Keratinocyte (primary cell): ENCODE data around the gene RAB8A. TPM values are rescaled to one million over a fixed set of nuclear protein-coding genes. Genes with fewer than 3 reads are reported as not detected.

ENCODE experiments used
- DNase-seq: peaks from one replicate; pipeline ENCODE4 v3.0.0-alpha.2; 2011; ENCODE audit warnings: low read depth, missing footprints, low spot score
- FAIRE-seq: peaks from 2 replicates; lab custom pipeline; 2011; peaks lifted over from hg19 to GRCh38; lab: Jason Lieb, UNC
- H2AFZ ChIP-seq: 2 replicates; pipeline ENCODE4 v1.6.0; 2012; ENCODE audit warnings: low read length, control low read depth, inconsistent platforms; ENCODE audit not compliant: control insufficient read depth
- H3K27ac ChIP-seq: 2 replicates; pipeline ENCODE4 v1.5.1; 2011; ENCODE audit warnings: low read length; ENCODE audit not compliant: control insufficient read depth, insufficient read depth
- H3K27me3 ChIP-seq: 3 replicates; pipeline ENCODE4 v1.6.0; 2011; ENCODE audit warnings: low read length; ENCODE audit not compliant: control insufficient read depth, insufficient read depth; ENCODE audit errors: extremely low read depth
- H3K36me3 ChIP-seq, 2 experiments: 2 replicates in 1 of 2; 3 replicates in 1 of 2; pipeline ENCODE4 v1.5.1; 2011; ENCODE audit warnings: low read length in 2 of 2, mild to moderate bottlenecking in 1 of 2; ENCODE audit not compliant: control insufficient read depth in 2 of 2, insufficient read depth in 2 of 2; ENCODE audit errors: extremely low read depth in 1 of 2
- H3K4me1 ChIP-seq: 3 replicates; pipeline ENCODE4 v1.5.1; 2011; ENCODE audit warnings: low read length; ENCODE audit not compliant: control insufficient read depth, insufficient read depth; ENCODE audit errors: extremely low read depth
- H3K4me2 ChIP-seq: 3 replicates; pipeline ENCODE4 v1.6.0; 2011; ENCODE audit warnings: low read depth, low read length; ENCODE audit not compliant: control insufficient read depth, insufficient read depth; ENCODE audit errors: extremely low read depth
- H3K4me3 ChIP-seq, 3 experiments: fragments of 200-600 bp in 1 of 3; sonication (generic) in 1 of 3; 2 replicates in 2 of 3; 3 replicates in 1 of 3; pipeline ENCODE4 v1.5.1; 2011 to 2016; ENCODE audit warnings: low read length in 3 of 3, mild to moderate bottlenecking in 3 of 3, control low read depth in 2 of 3, inconsistent platforms in 1 of 3, low read depth in 1 of 3, mixed read lengths in 1 of 3, mixed run types in 1 of 3, moderate library complexity in 1 of 3; ENCODE audit not compliant: control insufficient read depth in 2 of 3, insufficient read depth in 2 of 3; ENCODE audit errors: extremely low read depth in 1 of 3
- H3K79me2 ChIP-seq: 2 replicates; pipeline ENCODE4 v1.6.0; 2012; ENCODE audit warnings: low read length; ENCODE audit not compliant: control insufficient read depth, insufficient read depth
- H3K9ac ChIP-seq: 3 replicates; pipeline ENCODE4 v1.6.0; 2011; ENCODE audit warnings: low read length; ENCODE audit not compliant: control insufficient read depth, insufficient read depth; ENCODE audit errors: extremely low read depth
- H3K9me1 ChIP-seq: 3 replicates; pipeline ENCODE4 v1.6.0; 2011; ENCODE audit warnings: low read length; ENCODE audit not compliant: control insufficient read depth, insufficient read depth; ENCODE audit errors: extremely low read depth
- H3K9me3 ChIP-seq: 2 replicates; pipeline ENCODE4 v1.5.1; 2012; ENCODE audit warnings: low read depth, low read length; ENCODE audit not compliant: control insufficient read depth
- H4K20me1 ChIP-seq: 3 replicates; pipeline ENCODE4 v1.6.0; 2011; ENCODE audit warnings: low read length; ENCODE audit not compliant: control insufficient read depth, insufficient read depth; ENCODE audit errors: extremely low read depth
- CTCF ChIP-seq, 3 experiments: IDR thresholded peaks in 1 of 3; conservative IDR thresholded peaks in 1 of 3; optimal IDR thresholded peaks in 1 of 3; 2 replicates in 2 of 3; 3 replicates in 1 of 3; pipeline versions ENCODE3 to v1.5.1; 2011; ENCODE audit warnings: low read length in 3 of 3, mild to moderate bottlenecking in 3 of 3, moderate library complexity in 2 of 3, control low read depth in 1 of 3, inconsistent platforms in 1 of 3; ENCODE audit not compliant: insufficient read depth in 2 of 3; ENCODE audit errors: extremely low read depth in 1 of 3
- EZH2 ChIP-seq: IDR thresholded peaks from one replicate; pipeline ENCODE4 v1.6.1; 2012; ENCODE audit warnings: inconsistent platforms, mild to moderate bottlenecking, low read length, moderate library complexity
- dilution Hi-C: fragments of 300-500 bp; cut with MboI; formaldehyde crosslinking; loops from one replicate; pipeline ENCODE4 v1.7.0; 2020; ENCODE audit warnings: low sequenced_read_pairs; ENCODE audit not compliant: extremely low pct_ligation_motif_present
- polyA plus RNA-seq, 5 experiments: library from polyadenylated mRNA; depleted of rRNA in 3 of 5; stranded (reverse) in 3 of 5; stranded (forward) in 1 of 5; unstranded in 1 of 5; fragments of >200 nt; gene quantifications; 1 replicate in 1 of 5; 2 replicates in 3 of 5; 3 replicates in 1 of 5; pipeline versions ENCODE4 v1.2.1 to v1.2.3, GENCODE V29; 2011 to 2012; ENCODE audit warnings: missing spikeins in 2 of 5, low read depth in 1 of 5, low replicate concordance in 1 of 5

Gene RAB8A
- polyA plus RNA-seq, 1 donor (not counting 4 experiments of a cell fraction or from before 2014, with no cell fraction given): 95.1 TPM

- Histone ChIP-seq H3K9ac (no peak overlapping the region), H3K4me2 (no peak overlapping the region), H3K4me3 (no peak overlapping the region), H3K27ac (no peak overlapping the region), H3K4me1 (peaks cover 11% of the 10 kb centered on the region), H3K9me3 (no peaks in the 10 kb centered on the region), H3K9me1 (no peaks in the 10 kb centered on the region), H3K79me2 (no peaks in the 10 kb centered on the region), H4K20me1 (no peaks in the 10 kb centered on the region), H2AFZ (no peak overlapping the region), H3K27me3 (no peaks in the 10 kb centered on the region), H3K36me3 (no peaks in the 10 kb centered on the region)
- DNase-seq (no peak), FAIRE-seq (no peak)
- dilution Hi-C loops: no loop called here
- TF ChIP-seq EZH2: no peak
- TF ChIP-seq CTCF (optimal IDR thresholded peaks at IDR 0.05 in 1 of 3, IDR thresholded peaks at IDR 0.05 in 1 of 3, conservative IDR thresholded peaks at IDR 0.05 in 1 of 3; ENCODE audit: extremely low read depth in 1 of 3, insufficient read depth in 2 of 3, low read length in 3 of 3): no peak
Observed at GRCh38 chr19:16156904-16157303, 45.2 kb downstream of the RAB8A start.

- DNase-seq (no peak), FAIRE-seq (no peak)
- TF ChIP-seq EZH2: no peak
- no peak for TF ChIP-seq CTCF (optimal IDR thresholded peaks at IDR 0.05 in 1 of 3, IDR thresholded peaks at IDR 0.05 in 1 of 3, conservative IDR thresholded peaks at IDR 0.05 in 1 of 3; ENCODE audit: extremely low read depth in 1 of 3, insufficient read depth in 2 of 3, low read length in 3 of 3)
- H3K36me3 ChIP-seq: no peaks in the 10 kb centered on the region
- dilution Hi-C loops: no loop called here
- no peaks in the 10 kb centered on the region for H3K27me3 ChIP-seq
- peaks cover 11% of the 10 kb centered on the region for H3K4me1 ChIP-seq
- H3K4me2 ChIP-seq: no peak overlapping the region
- H4K20me1 ChIP-seq: no peaks in the 10 kb centered on the region
- no peak overlapping the region for H2AFZ ChIP-seq
- no peaks in the 10 kb centered on the region for H3K9me1 ChIP-seq
- H3K27ac ChIP-seq: no peak overlapping the region
- no peak overlapping the region for H3K4me3 ChIP-seq
- H3K9me3 ChIP-seq: no peaks in the 10 kb centered on the region
- H3K9ac ChIP-seq: no peak overlapping the region
- no peaks in the 10 kb centered on the region for H3K79me2 ChIP-seq
Observed at GRCh38 chr19:16157601-16158000, 45.9 kb downstream of the RAB8A start.
